Hepatocyte (in vitro differentiated cells): ENCODE data around the gene DNAJA3. TPM values are rescaled to one million over a fixed set of nuclear protein-coding genes. Genes with fewer than 3 reads are reported as not detected.

Experiments
- DNase-seq: peaks from one replicate; pipeline ENCODE4 v3.0.0-alpha.2; 2016; ENCODE audit warnings: low spot score
- H2AFZ ChIP-seq: fragments of 200-600 bp; sonication (generic); 2 replicates; pipeline ENCODE4 v1.6.0; 2016; ENCODE audit warnings: antibody characterized with exemption, mild to moderate bottlenecking
- H3K27ac ChIP-seq: fragments of 200-600 bp; sonication (generic); 2 replicates; pipeline ENCODE4 v1.5.1; 2016; ENCODE audit warnings: mild to moderate bottlenecking
- H3K27me3 ChIP-seq: fragments of 200-600 bp; sonication (generic); 2 replicates; pipeline ENCODE4 v1.6.1; 2016
- H3K36me3 ChIP-seq: fragments of 200-600 bp; sonication (generic); replicated peaks from 2 replicates; pipeline ENCODE4 v1.5.1; 2016; ENCODE audit warnings: low read depth; ENCODE audit not compliant: insufficient read depth
- H3K4me1 ChIP-seq: fragments of 200-600 bp; sonication (generic); 2 replicates; pipeline ENCODE4 v1.5.1; 2016; ENCODE audit warnings: mild to moderate bottlenecking, moderate library complexity; ENCODE audit not compliant: insufficient read depth
- H3K4me2 ChIP-seq: fragments of 200-600 bp; sonication (generic); 2 replicates; pipeline ENCODE4 v1.6.0; 2016
- H3K4me3 ChIP-seq: fragments of 200-600 bp; sonication (generic); 2 replicates; pipeline ENCODE4 v1.5.1; 2016; ENCODE audit warnings: mild to moderate bottlenecking
- H3K79me2 ChIP-seq: fragments of 200-600 bp; sonication (generic); 2 replicates; pipeline ENCODE4 v1.6.0; 2017; ENCODE audit warnings: mild to moderate bottlenecking
- H3K9me2 ChIP-seq: fragments of 200-600 bp; sonication (generic); replicated peaks from 2 replicates; pipeline ENCODE4 v1.6.0; 2017; ENCODE audit warnings: mild to moderate bottlenecking; ENCODE audit not compliant: insufficient read depth
- H3K9me3 ChIP-seq: fragments of 200-600 bp; sonication (generic); 2 replicates; pipeline ENCODE4 v1.5.1; 2016; ENCODE audit warnings: low read depth, mild to moderate bottlenecking
- H4K20me1 ChIP-seq: fragments of 200-600 bp; sonication (generic); 2 replicates; pipeline ENCODE4 v1.6.0; 2016; ENCODE audit warnings: mild to moderate bottlenecking; ENCODE audit not compliant: insufficient read depth, poor library complexity, severe bottlenecking
- CTCF ChIP-seq: fragments of 200-600 bp; sonication (generic); IDR thresholded peaks from 2 replicates; pipeline ENCODE4 v1.5.1; 2016; ENCODE audit warnings: antibody characterized with exemption, mild to moderate bottlenecking; ENCODE audit not compliant: poor library complexity
- EZH2 ChIP-seq: fragments of 200-600 bp; sonication (generic); IDR thresholded peaks from 2 replicates; pipeline ENCODE4 v1.6.1; 2016; ENCODE audit warnings: antibody characterized with exemption, mild to moderate bottlenecking, borderline replicate concordance
- EZH2phosphoT487 ChIP-seq: fragments of 200-600 bp; sonication (generic); IDR thresholded peaks from one replicate; pipeline ENCODE4 v1.6.1; 2018; ENCODE audit warnings: antibody characterized with exemption, mild to moderate bottlenecking, low read depth, moderate library complexity; ENCODE audit not compliant: unreplicated experiment, severe bottlenecking
- WGBS: methylation state at CpG from one replicate; pipeline ENCODE4 v1.1.6; 2016; ENCODE audit warnings: low lambda C conversion rate; ENCODE audit errors: missing lambda C conversion rate; 5-methylcytosine and 5-hydroxymethylcytosine counted together
- polyA plus RNA-seq: library from polyadenylated mRNA; unstranded; fragments of >200 nt; fragmentation: Nextera tagmentation; extraction: Ambion mirVana; gene quantifications from 2 replicates; pipeline ENCODE4 v1.2.1, GENCODE V29; 2016
- total RNA-seq: library from RNA; depleted of rRNA; stranded (reverse); fragments of >200 nt; gene quantifications from 2 replicates; pipeline ENCODE4 v1.2.3, GENCODE V29; 2014

DNAJA3 gene
- total and polyA plus RNA-seq, 2 experiments from 2014 or later = 58.8 to 59.2 TPM

- H3K27me3 ChIP-seq = no peaks in the 10 kb centered on the region
- WGBS = 90% methylated on average over 22 of the region's 22 CpGs
- no peak overlapping the region for H3K27ac ChIP-seq
- H3K4me2 ChIP-seq = no peak overlapping the region
- H3K9me2 ChIP-seq = no peaks in the 10 kb centered on the region
- H3K79me2 ChIP-seq = peaks cover under 1% of the 10 kb centered on the region
- DNase-seq = no peak
- no peak overlapping the region for H3K4me3 ChIP-seq
- no peaks in the 10 kb centered on the region for H4K20me1 ChIP-seq
- H3K4me1 ChIP-seq = no peaks in the 10 kb centered on the region
- no peaks in the 10 kb centered on the region for H3K9me3 ChIP-seq
- no peaks in the 10 kb centered on the region for H3K36me3 ChIP-seq
- TF ChIP-seq EZH2 = no peak
- TF ChIP-seq EZH2phosphoT487 = no peak
- H2AFZ ChIP-seq = no peak overlapping the region
Measured at GRCh38 chr16:4407543-4408322, 17.9 kb upstream of the DNAJA3 start.

GRCh38 chr16:4408323-4408690 lies 17.4 kb upstream of the DNAJA3 start:
- Histone ChIP-seq H3K9me2 (no peaks in the 10 kb centered on the region), H2AFZ (no peak overlapping the region), H3K4me1 (no peaks in the 10 kb centered on the region), H4K20me1 (no peaks in the 10 kb centered on the region), H3K27ac (no peak overlapping the region), H3K36me3 (no peaks in the 10 kb centered on the region), H3K79me2 (peaks cover 7% of the 10 kb centered on the region), H3K4me2 (no peak overlapping the region), H3K4me3 (no peak overlapping the region), H3K27me3 (no peaks in the 10 kb centered on the region), H3K9me3 (no peaks in the 10 kb centered on the region)
- no peak for TF ChIP-seq CTCF
- 98% methylated on average over 10 of the region's 10 CpGs for WGBS
- no peak for DNase-seq

GRCh38 chr16:4409081-4409932 lies 16.4 kb upstream of the DNAJA3 start:
- no peak overlapping the region for H3K4me2 ChIP-seq
- H3K36me3 ChIP-seq = no peaks in the 10 kb centered on the region
- no peak overlapping the region for H3K4me3 ChIP-seq
- H3K4me1 ChIP-seq = no peaks in the 10 kb centered on the region
- 91% methylated on average over 18 of the region's 19 CpGs for WGBS
- H3K9me3 ChIP-seq = no peaks in the 10 kb centered on the region
- H3K27ac ChIP-seq = no peak overlapping the region
- no peaks in the 10 kb centered on the region for H3K9me2 ChIP-seq
- no peak for TF ChIP-seq EZH2
- TF ChIP-seq CTCF = no peak
- no peak for TF ChIP-seq EZH2phosphoT487
- no peak overlapping the region for H2AFZ ChIP-seq
- no peaks in the 10 kb centered on the region for H4K20me1 ChIP-seq
- DNase-seq = no peak
- H3K27me3 ChIP-seq = no peaks in the 10 kb centered on the region
- H3K79me2 ChIP-seq = peaks cover 14% of the 10 kb centered on the region
